NT2/D1 (cell line): ENCODE data around the gene OXNAD1.

Source experiments
- DNase-seq: peaks from one replicate; pipeline ENCODE4 v3.0.0-alpha.2; 2011; ENCODE audit warnings: low read depth, low spot score
- H3K27me3 ChIP-seq: 2 replicates; pipeline ENCODE4 v1.6.0; 2011; ENCODE audit warnings: mild to moderate bottlenecking; ENCODE audit not compliant: insufficient read length, insufficient read depth
- H3K36me3 ChIP-seq: 2 replicates; pipeline ENCODE4 v1.6.1; 2011; ENCODE audit warnings: mild to moderate bottlenecking, low read length, mixed read lengths; ENCODE audit not compliant: insufficient read depth, insufficient read length
- H3K4me1 ChIP-seq: 2 replicates; pipeline ENCODE4 v1.5.1; 2011; ENCODE audit not compliant: insufficient read depth, insufficient read length
- H3K4me3 ChIP-seq: 2 replicates; pipeline ENCODE4 v1.5.1; 2011; ENCODE audit warnings: low read depth; ENCODE audit not compliant: insufficient read length
- H3K9ac ChIP-seq: 2 replicates; pipeline ENCODE4 v1.6.0; 2011; ENCODE audit warnings: low read depth; ENCODE audit not compliant: insufficient read length
- H3K9me3 ChIP-seq: 2 replicates; pipeline ENCODE4 v1.5.1; 2011; ENCODE audit warnings: mild to moderate bottlenecking, low read length; ENCODE audit not compliant: insufficient read depth
- SUZ12 ChIP-seq: IDR thresholded peaks from 2 replicates; pipeline ENCODE4 v1.6.1; 2011; ENCODE audit not compliant: insufficient read length, insufficient read depth; ENCODE audit errors: extremely low read depth
- YY1 ChIP-seq: IDR thresholded peaks from 2 replicates; pipeline ENCODE4 v1.6.1; 2011; ENCODE audit not compliant: insufficient read length, insufficient read depth
- ZNF274 ChIP-seq: IDR thresholded peaks from 2 replicates; pipeline ENCODE4 v1.6.1; 2011; ENCODE audit warnings: mild to moderate bottlenecking, low read depth, low read length

OXNAD1 gene

DNA sequence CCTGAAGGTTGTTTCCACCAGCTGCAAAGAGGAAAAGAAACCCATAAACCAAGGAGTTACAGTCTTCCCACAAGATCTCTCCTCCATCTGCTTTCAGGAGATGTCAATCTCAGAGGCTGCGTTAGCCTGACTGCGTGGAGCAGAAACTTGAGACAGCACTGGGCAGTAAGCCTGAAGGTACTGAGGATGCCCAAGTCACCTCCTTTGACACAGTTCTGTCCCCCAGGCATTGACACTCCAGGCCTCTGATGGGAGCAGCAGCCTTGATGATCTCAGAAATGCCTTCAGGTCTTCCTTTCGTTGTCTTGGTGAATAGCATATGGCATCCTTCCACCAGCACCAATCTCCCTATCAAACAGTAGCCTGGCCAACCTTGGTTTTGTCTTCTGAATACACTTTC is 89.3 kb downstream of the OXNAD1 start:
- TF ChIP-seq ZNF274, result no peak
- TF ChIP-seq YY1, result no peak
- TF ChIP-seq SUZ12, result no peak
- Histone ChIP-seq H3K27me3 (no peaks in the 10 kb centered on the region), H3K4me3 (no peak overlapping the region), H3K9me3 (no peaks in the 10 kb centered on the region), H3K36me3 (peaks cover 11% of the 10 kb centered on the region), H3K9ac (no peak overlapping the region), H3K4me1 (peaks cover 2% of the 10 kb centered on the region)
- no peak for DNase-seq
